SK-N-SH (cell line): ENCODE measurements around the gene METTL25B.

Experiments used
- CTCF ChIP-seq: fragments of 200-600 bp; sonication (generic); IDR thresholded peaks from 2 replicates; pipeline ENCODE4 v1.6.1; 2017; ENCODE audit warnings: antibody characterized with exemption, mild to moderate bottlenecking, moderate library complexity
- ELF1 ChIP-seq: IDR thresholded peaks from 2 replicates; pipeline ENCODE4 v1.4.0; 2012
- EP300 ChIP-seq, 2 experiments: IDR thresholded peaks; 2 replicates each; pipeline versions ENCODE4 v1.4.0 to v1.6.1; 2012; ENCODE audit warnings: borderline replicate concordance in 1 of 2, low read depth in 1 of 2, low read length in 1 of 2
- JUND ChIP-seq: IDR thresholded peaks from 2 replicates; pipeline ENCODE4 v1.4.0; 2012
- POLR2AphosphoS5 ChIP-seq: IDR thresholded peaks from 2 replicates; pipeline ENCODE4 v1.6.1; 2012; ENCODE audit warnings: low read depth, low read length
- RFX5 ChIP-seq: IDR thresholded peaks from 2 replicates; pipeline ENCODE4 v1.6.1; 2012; ENCODE audit warnings: mild to moderate bottlenecking, improper control_type of control experiment, low read length
- RXRA ChIP-seq: IDR thresholded peaks from 2 replicates; pipeline ENCODE4 v1.4.0; 2012; ENCODE audit warnings: low read depth, mild to moderate bottlenecking, borderline replicate concordance
- SIN3A ChIP-seq: IDR thresholded peaks from 2 replicates; pipeline ENCODE4 v1.6.1; 2012; ENCODE audit warnings: low read depth, mild to moderate bottlenecking, low read length, moderate library complexity, borderline replicate concordance
- TCF12 ChIP-seq: IDR thresholded peaks from 2 replicates; pipeline ENCODE4 v1.4.0; 2012
- USF1 ChIP-seq: IDR thresholded peaks from 2 replicates; pipeline ENCODE4 v1.4.0; 2012; ENCODE audit warnings: low read depth, borderline replicate concordance

- no peak for TF ChIP-seq CTCF
- TF ChIP-seq EP300 (IDR thresholded peaks at IDR 0.05; ENCODE audit: borderline replicate concordance in 1 of 2, low read depth in 1 of 2, low read length in 1 of 2): no peak
- no peak for TF ChIP-seq POLR2AphosphoS5
- TF ChIP-seq SIN3A: no peak
- no peak for TF ChIP-seq RFX5
- TF ChIP-seq JUND: no peak
- no peak for TF ChIP-seq ELF1
- no peak for TF ChIP-seq USF1
- TF ChIP-seq TCF12: no peak
- no peak for TF ChIP-seq RXRA
Observed at GRCh38 chr1:156693848-156694689, 34.2 kb upstream of the METTL25B start.
